ENCODE results near the gene FGFR2.

DNA sequence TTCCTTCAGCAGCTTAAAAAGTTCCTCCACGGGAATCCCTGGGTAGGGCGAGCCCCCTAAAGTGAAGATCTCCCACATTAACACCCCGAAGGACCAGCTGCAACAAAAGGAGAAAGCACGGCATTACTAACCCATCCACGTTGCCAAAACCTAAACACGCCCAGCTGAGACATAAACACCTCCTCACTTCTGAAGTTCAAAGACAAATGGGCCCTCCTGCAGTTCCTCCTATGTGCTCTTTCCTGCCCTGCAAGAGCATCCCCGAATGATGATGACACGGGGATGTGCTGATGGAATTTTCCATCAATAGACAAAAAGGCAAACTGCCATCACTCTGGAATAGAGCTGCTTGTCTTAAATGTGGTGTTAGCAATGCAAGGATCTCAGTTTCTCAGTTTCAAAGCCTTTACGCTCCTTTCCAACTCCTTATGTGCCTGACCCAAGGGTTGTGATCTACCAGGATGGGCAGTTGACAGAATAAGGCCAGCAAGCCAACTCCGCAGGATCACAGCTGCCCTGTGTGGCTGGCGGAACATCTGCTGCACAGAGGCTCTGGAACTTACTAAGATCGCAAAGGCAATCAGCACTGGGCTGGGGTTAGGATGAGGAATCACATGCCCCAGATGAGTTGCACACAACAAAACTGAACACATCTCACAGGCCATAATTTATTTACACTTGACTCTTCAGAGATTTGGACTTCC lies 112.7 kb downstream of the FGFR2 start:
- no peak for TF ChIP-seq EGR1 (IDR thresholded peaks at IDR 0.05)
- TF ChIP-seq ZBTB7A (IDR thresholded peaks at IDR 0.05; ENCODE audit: low read depth): no peak
- TF ChIP-seq, protein P1, sequence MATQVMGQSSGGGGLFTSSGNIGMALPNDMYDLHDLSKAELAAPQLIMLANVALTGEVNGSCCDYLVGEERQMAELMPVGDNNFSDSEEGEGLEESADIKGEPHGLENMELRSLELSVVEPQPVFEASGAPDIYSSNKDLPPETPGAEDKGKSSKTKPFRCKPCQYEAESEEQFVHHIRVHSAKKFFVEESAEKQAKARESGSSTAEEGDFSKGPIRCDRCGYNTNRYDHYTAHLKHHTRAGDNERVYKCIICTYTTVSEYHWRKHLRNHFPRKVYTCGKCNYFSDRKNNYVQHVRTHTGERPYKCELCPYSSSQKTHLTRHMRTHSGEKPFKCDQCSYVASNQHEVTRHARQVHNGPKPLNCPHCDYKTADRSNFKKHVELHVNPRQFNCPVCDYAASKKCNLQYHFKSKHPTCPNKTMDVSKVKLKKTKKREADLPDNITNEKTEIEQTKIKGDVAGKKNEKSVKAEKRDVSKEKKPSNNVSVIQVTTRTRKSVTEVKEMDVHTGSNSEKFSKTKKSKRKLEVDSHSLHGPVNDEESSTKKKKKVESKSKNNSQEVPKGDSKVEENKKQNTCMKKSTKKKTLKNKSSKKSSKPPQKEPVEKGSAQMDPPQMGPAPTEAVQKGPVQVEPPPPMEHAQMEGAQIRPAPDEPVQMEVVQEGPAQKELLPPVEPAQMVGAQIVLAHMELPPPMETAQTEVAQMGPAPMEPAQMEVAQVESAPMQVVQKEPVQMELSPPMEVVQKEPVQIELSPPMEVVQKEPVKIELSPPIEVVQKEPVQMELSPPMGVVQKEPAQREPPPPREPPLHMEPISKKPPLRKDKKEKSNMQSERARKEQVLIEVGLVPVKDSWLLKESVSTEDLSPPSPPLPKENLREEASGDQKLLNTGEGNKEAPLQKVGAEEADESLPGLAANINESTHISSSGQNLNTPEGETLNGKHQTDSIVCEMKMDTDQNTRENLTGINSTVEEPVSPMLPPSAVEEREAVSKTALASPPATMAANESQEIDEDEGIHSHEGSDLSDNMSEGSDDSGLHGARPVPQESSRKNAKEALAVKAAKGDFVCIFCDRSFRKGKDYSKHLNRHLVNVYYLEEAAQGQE (IDR thresholded peaks at IDR 0.05; ENCODE audit: low read depth): no peak

Measured in Ishikawa (cell line).